Natural killer cell (primary cell): Measurements from ENCODE around the gene COLQ. TPM values are rescaled to one million over a fixed set of nuclear protein-coding genes. Genes with fewer than 3 reads are reported as not detected.

ENCODE experiments used
- ATAC-seq, 3 donors: fragments of 150-1000 bp in 2 of 3; fragments of 200-7000 bp in 1 of 3; cut with Tn5 transposase; 1 replicate in 1 of 3; 2 replicates in 2 of 3; pipeline ENCODE4 v1.10.0; 2021; ENCODE audit warnings: mild to moderate bottlenecking in 2 of 3, moderate library complexity in 2 of 3
- DNase-seq, 2 donors: peaks; one replicate each; pipeline versions ENCODE4 v3.0.0 to v3.0.0-alpha.2; 2013 to 2021; ENCODE audit warnings: mixed read lengths in 1 of 2
- H3K27ac ChIP-seq: one replicate; pipeline ENCODE4 v1.5.1; 2013; ENCODE audit warnings: mild to moderate bottlenecking, low read length
- H3K27me3 ChIP-seq: one replicate; pipeline ENCODE4 v1.6.1; 2013; ENCODE audit warnings: low read length; ENCODE audit not compliant: control insufficient read depth, insufficient read depth
- H3K36me3 ChIP-seq: one replicate; pipeline ENCODE4 v1.6.1; 2013; ENCODE audit warnings: low read length; ENCODE audit not compliant: control insufficient read depth, insufficient read depth
- H3K4me1 ChIP-seq: one replicate; pipeline ENCODE4 v1.6.1; 2013; ENCODE audit warnings: low read length; ENCODE audit not compliant: control insufficient read depth, insufficient read depth
- H3K4me3 ChIP-seq: one replicate; pipeline ENCODE4 v1.5.1; 2013; ENCODE audit warnings: low read length
- H3K9me3 ChIP-seq: one replicate; pipeline ENCODE4 v1.6.1; 2013; ENCODE audit warnings: low read length; ENCODE audit not compliant: control insufficient read depth, insufficient read depth
- H3K27ac Mint-ChIP-seq, 2 donors: one replicate each; pipeline ENCODE4 v1.8.0; 2022; ENCODE audit warnings: mild to moderate bottlenecking in 2 of 2, mixed read lengths in 2 of 2, moderate library complexity in 1 of 2
- H3K27me3 Mint-ChIP-seq, 2 donors: one replicate each; pipeline ENCODE4 v1.8.0; 2022; ENCODE audit warnings: low read depth in 2 of 2, mixed read lengths in 2 of 2
- H3K36me3 Mint-ChIP-seq: one replicate; pipeline ENCODE4 v1.8.0; 2022; ENCODE audit warnings: mixed read lengths
- H3K4me1 Mint-ChIP-seq, 2 donors: one replicate each; pipeline ENCODE4 v1.8.0; 2022; ENCODE audit warnings: mixed read lengths in 2 of 2
- H3K4me3 Mint-ChIP-seq: one replicate; pipeline ENCODE4 v1.8.0; 2022; ENCODE audit warnings: mild to moderate bottlenecking, moderate library complexity, mixed read lengths
- H3K9me3 Mint-ChIP-seq, 2 donors: one replicate each; pipeline ENCODE4 v1.8.0; 2022; ENCODE audit warnings: mixed read lengths in 2 of 2
- WGBS: methylation state at CpG from one replicate; pipeline ENCODE4 v1.1.7; 2013; ENCODE audit warnings: missing lambda C conversion rate; ENCODE audit not compliant: insufficient coverage; 5-methylcytosine and 5-hydroxymethylcytosine counted together
- intact Hi-C: fragments of 100-400 bp; cut with micrococcal nuclease; formaldehyde crosslinking; loops from one replicate; pipeline ENCODE4 v1.14.2; 2022
- total RNA-seq, 4 donors: library from RNA; stranded (reverse); fragments of 120-200 nt in 1 of 4; gene quantifications; one replicate each; pipeline versions ENCODE4 v1.2.3 to v1.2.4, GENCODE V29; 2013 to 2022
- TF ChIP-seq, protein P1 (sequence below): fragments of 200-600 bp; IDR thresholded peaks from one replicate; pipeline ENCODE4 v1.8.0; 2022; ENCODE audit warnings: antibody characterized with exemption

COLQ gene
- total RNA-seq, 3 donors from 2014 or later (not counting 1 experiment from before 2014, with no cell fraction given): 37.7 to 60.7 (median 55.8) TPM

DNA sequence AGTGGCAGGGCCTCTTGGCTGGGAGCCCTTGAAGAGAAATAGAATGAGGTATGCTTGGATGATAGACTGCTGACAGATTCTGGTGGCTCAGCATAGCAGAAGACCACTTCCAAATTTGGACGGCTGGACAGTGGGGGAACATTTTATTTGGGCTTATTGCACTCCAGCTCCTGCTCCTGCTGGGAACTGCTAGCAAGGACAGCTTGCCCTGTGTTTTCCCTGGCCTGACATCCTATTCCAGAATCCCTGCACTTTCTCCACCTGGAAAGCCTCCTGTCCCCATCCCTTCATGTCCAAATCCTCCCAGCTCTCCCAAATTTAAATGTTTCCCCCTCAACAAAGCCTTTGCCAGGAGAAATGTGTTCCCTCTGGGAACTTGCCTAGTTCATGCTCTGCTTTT lies 9.8 kb upstream of the COLQ start:
- Mint-ChIP-seq H3K36me3 (no peaks in the 10 kb centered on the region), H3K27ac (peak overlapping the region; percentile 33 to 41), H3K27me3 (no peaks in the 10 kb centered on the region), H3K9me3 (no peaks in the 10 kb centered on the region), H3K4me1 (peaks cover 50% of the 10 kb centered on the region in 2 donors), H3K4me3 (no peak overlapping the region)
- Histone ChIP-seq H3K4me3 (no peak overlapping the region), H3K27me3 (no peaks in the 10 kb centered on the region), H3K36me3 (no peaks in the 10 kb centered on the region), H3K4me1 (peaks cover 58% of the 10 kb centered on the region), H3K27ac (no peak overlapping the region), H3K9me3 (no peaks in the 10 kb centered on the region)
- WGBS: 89% methylated on average over 1 of the region's 1 CpG
- DNase-seq (no peak), ATAC-seq (no peak)
- TF ChIP-seq, protein P1, sequence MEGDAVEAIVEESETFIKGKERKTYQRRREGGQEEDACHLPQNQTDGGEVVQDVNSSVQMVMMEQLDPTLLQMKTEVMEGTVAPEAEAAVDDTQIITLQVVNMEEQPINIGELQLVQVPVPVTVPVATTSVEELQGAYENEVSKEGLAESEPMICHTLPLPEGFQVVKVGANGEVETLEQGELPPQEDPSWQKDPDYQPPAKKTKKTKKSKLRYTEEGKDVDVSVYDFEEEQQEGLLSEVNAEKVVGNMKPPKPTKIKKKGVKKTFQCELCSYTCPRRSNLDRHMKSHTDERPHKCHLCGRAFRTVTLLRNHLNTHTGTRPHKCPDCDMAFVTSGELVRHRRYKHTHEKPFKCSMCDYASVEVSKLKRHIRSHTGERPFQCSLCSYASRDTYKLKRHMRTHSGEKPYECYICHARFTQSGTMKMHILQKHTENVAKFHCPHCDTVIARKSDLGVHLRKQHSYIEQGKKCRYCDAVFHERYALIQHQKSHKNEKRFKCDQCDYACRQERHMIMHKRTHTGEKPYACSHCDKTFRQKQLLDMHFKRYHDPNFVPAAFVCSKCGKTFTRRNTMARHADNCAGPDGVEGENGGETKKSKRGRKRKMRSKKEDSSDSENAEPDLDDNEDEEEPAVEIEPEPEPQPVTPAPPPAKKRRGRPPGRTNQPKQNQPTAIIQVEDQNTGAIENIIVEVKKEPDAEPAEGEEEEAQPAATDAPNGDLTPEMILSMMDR: no peak
- intact Hi-C loops: no loop called here

DNA sequence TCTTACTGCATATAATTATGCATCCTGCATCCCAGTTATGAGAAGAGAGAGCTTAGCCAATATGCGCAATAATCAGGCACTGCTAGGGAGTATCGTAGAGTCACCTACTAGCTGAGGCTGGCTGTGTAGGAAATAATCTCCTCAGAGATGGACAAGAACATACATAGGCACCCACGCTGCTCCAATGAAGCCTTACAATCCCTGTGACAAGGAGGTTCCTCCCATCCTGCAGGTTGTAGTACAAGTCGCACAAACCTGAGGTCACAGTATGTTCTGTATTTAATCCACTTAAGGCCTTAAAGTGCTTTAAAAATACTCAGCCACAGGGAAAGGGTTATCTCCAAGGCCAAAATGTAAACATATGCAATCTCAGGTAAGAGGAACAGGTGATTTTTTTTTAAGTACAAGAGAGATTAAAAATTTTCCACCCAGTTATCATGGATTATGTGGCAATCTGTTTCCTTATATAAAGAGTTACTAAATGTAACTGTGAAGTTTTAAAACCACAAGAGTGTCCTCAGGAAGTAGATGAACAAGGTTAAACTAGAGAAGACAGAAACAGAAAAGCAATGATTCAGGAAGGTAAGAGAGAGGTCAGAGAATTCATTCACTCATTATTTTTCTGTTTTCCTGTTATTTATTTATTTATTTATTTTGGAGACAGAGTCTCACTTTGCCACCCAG lies 7.5 kb upstream of the COLQ start:
- H3K36me3 ChIP-seq: no peaks in the 10 kb centered on the region
- H3K27me3 Mint-ChIP-seq: no peaks in the 10 kb centered on the region
- intact Hi-C loops: no loop called here
- ATAC-seq (peak; percentile 71 to 91 (median 86)), DNase-seq (peak in 1 of 2 donors; percentile 13)
- H3K9me3 Mint-ChIP-seq: no peaks in the 10 kb centered on the region
- WGBS: 74% methylated on average over 4 of the region's 4 CpGs
- no peaks in the 10 kb centered on the region for H3K27me3 ChIP-seq
- peak overlapping the region; percentile 49 for H3K4me3 Mint-ChIP-seq
- peak overlapping the region; percentile 65 for H3K27ac ChIP-seq
- no peaks in the 10 kb centered on the region for H3K36me3 Mint-ChIP-seq
- TF ChIP-seq, protein P1: no peak
- H3K4me3 ChIP-seq: no peak overlapping the region
- peak overlapping the region; percentile 49 to 68 for H3K27ac Mint-ChIP-seq
- H3K4me1 Mint-ChIP-seq: peaks cover 33 to 34% of the 10 kb centered on the region in 2 donors
- no peaks in the 10 kb centered on the region for H3K9me3 ChIP-seq
- peaks cover 41% of the 10 kb centered on the region for H3K4me1 ChIP-seq

DNA sequence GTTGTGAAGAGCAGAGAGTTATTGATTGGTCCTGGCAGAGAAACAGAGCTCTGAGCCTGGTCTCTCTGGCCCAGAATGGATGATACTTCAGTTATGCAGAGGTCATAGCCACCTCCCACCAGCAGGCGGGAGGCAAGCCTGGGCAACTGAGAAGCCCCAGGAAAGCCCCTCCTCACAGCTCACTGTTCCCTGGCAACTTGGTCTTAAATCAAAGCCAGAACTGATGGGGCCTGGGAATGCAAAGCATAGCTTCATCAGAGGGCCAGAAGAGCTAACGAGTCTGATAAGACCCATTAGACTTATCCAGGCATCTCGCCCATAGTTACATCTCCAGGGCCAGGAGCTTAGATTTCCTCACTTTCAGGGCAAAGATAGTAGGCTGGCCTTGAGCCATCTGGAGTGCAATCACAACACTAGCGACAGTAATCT lies 5.5 kb upstream of the COLQ start:
- intact Hi-C loops: no loop called here
- no peaks in the 10 kb centered on the region for H3K9me3 Mint-ChIP-seq
- 92% methylated on average over 3 of the region's 4 CpGs for WGBS
- H3K27me3 Mint-ChIP-seq: no peaks in the 10 kb centered on the region
- DNase-seq (no peak), ATAC-seq (no peak)
- H3K27ac Mint-ChIP-seq: peak overlapping the region; percentile 31 to 49
- H3K4me1 ChIP-seq: peaks cover 50% of the 10 kb centered on the region
- peaks cover 49% of the 10 kb centered on the region in 2 donors for H3K4me1 Mint-ChIP-seq
- no peak overlapping the region for H3K27ac ChIP-seq
- TF ChIP-seq, protein P1: no peak
- no peaks in the 10 kb centered on the region for H3K36me3 Mint-ChIP-seq
- no peak overlapping the region for H3K4me3 Mint-ChIP-seq
- H3K27me3 ChIP-seq: no peaks in the 10 kb centered on the region
- H3K4me3 ChIP-seq: no peak overlapping the region
- H3K9me3 ChIP-seq: no peaks in the 10 kb centered on the region
- H3K36me3 ChIP-seq: no peaks in the 10 kb centered on the region

DNA sequence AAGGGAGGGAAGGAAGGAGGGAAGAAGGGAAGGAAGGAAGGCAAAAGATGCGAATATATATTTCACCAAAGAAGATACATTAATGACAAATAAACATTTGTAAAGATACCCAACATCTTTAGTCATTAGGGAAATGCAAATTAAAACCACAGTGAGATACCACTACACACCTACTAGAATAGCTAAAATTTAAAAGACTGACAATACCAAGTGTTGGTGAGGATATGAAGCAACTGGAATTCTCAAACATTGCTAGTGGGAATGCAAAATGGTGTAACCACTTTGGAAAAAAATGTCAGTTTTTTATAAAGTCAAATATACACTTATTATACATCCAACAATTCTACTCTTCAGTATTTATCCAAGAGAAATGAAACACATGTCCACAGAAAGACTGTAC lies 4.3 kb upstream of the COLQ start:
- no peak overlapping the region for H3K27ac ChIP-seq
- no peaks in the 10 kb centered on the region for H3K27me3 ChIP-seq
- H3K36me3 ChIP-seq: no peaks in the 10 kb centered on the region
- intact Hi-C loops: no loop called here
- Mint-ChIP-seq H3K27ac (no peak overlapping the region), H3K9me3 (no peaks in the 10 kb centered on the region), H3K4me3 (no peak overlapping the region), H3K27me3 (no peaks in the 10 kb centered on the region), H3K4me1 (peaks cover 51 to 52% of the 10 kb centered on the region in 2 donors), H3K36me3 (no peaks in the 10 kb centered on the region)
- ATAC-seq: no peak
- H3K4me3 ChIP-seq: no peak overlapping the region
- peaks cover 53% of the 10 kb centered on the region for H3K4me1 ChIP-seq
- TF ChIP-seq, protein P1: no peak
- WGBS: no CpG with 5 or more reads among the region's 1 CpG
- no peak for DNase-seq
- no peaks in the 10 kb centered on the region for H3K9me3 ChIP-seq
